Chondrocyte (in vitro differentiated cells): Measurements from ENCODE around the gene ARMH1. TPM values are rescaled to one million over a fixed set of nuclear protein-coding genes. Genes with fewer than 3 reads are reported as not detected.

Source experiments
- DNase-seq: peaks from one replicate; pipeline ENCODE4 v3.0.0; 2021; ENCODE audit warnings: mixed read lengths, low spot score
- H3K27ac Mint-ChIP-seq: one replicate; pipeline ENCODE4 v1.8.0; 2021; ENCODE audit warnings: mild to moderate bottlenecking, moderate library complexity, mixed read lengths; ENCODE audit not compliant: unreplicated experiment
- H3K27me3 Mint-ChIP-seq: 2 replicates; pipeline ENCODE4 v1.8.0; 2021; ENCODE audit warnings: low read depth, mixed read lengths
- H3K36me3 Mint-ChIP-seq: 2 replicates; pipeline ENCODE4 v1.8.0; 2021; ENCODE audit warnings: low read depth, mixed read lengths
- H3K4me1 Mint-ChIP-seq: 2 replicates; pipeline ENCODE4 v1.8.0; 2021; ENCODE audit warnings: low read depth, mild to moderate bottlenecking, mixed read lengths
- H3K4me3 Mint-ChIP-seq: one replicate; pipeline ENCODE4 v1.8.0; 2021; ENCODE audit warnings: mild to moderate bottlenecking, moderate library complexity, mixed read lengths; ENCODE audit not compliant: unreplicated experiment
- H3K9me3 Mint-ChIP-seq: 2 replicates; pipeline ENCODE4 v1.8.0; 2021; ENCODE audit warnings: low read depth, mixed read lengths
- CTCF ChIP-seq: fragments of 200-600 bp; sonication (generic); IDR thresholded peaks from 2 replicates; pipeline ENCODE4 v1.5.0; 2021; ENCODE audit warnings: antibody characterized with exemption, mild to moderate bottlenecking, moderate library complexity
- total RNA-seq: library from RNA; stranded (reverse); gene quantifications from 3 replicates; pipeline ENCODE4 v1.2.1, GENCODE V29; 2021

ARMH1 gene
- total RNA-seq, 1 donor from 2014 or later = 1.3 TPM

GRCh38 chr1:44636688-44637598 is 37.6 kb upstream of the ARMH1 start:
- peaks cover 29% of the 10 kb centered on the region for H3K4me1 Mint-ChIP-seq
- H3K36me3 Mint-ChIP-seq = peaks cover 30% of the 10 kb centered on the region
- no peaks in the 10 kb centered on the region for H3K27me3 Mint-ChIP-seq
- no peak overlapping the region for H3K4me3 Mint-ChIP-seq
- no peak for DNase-seq
- TF ChIP-seq CTCF = no peak
- no peak overlapping the region for H3K27ac Mint-ChIP-seq
- no peaks in the 10 kb centered on the region for H3K9me3 Mint-ChIP-seq

- Mint-ChIP-seq H3K27me3 (no peaks in the 10 kb centered on the region), H3K27ac (no peak overlapping the region), H3K9me3 (no peaks in the 10 kb centered on the region), H3K4me1 (peaks cover 34% of the 10 kb centered on the region), H3K4me3 (no peak overlapping the region), H3K36me3 (peaks cover 34% of the 10 kb centered on the region)
- DNase-seq = no peak
- TF ChIP-seq CTCF = no peak
These were observed 36.7 kb upstream of the ARMH1 start for GRCh38 chr1:44637702-44638411.

- Mint-ChIP-seq H3K4me1 (peaks cover 30% of the 10 kb centered on the region), H3K4me3 (no peak overlapping the region), H3K36me3 (peaks cover 37% of the 10 kb centered on the region), H3K27ac (no peak overlapping the region), H3K27me3 (no peaks in the 10 kb centered on the region), H3K9me3 (no peaks in the 10 kb centered on the region)
- DNase-seq = no peak
- TF ChIP-seq CTCF = no peak
These were observed 34.2 kb upstream of the ARMH1 start for GRCh38 chr1:44640200-44640853.

- Mint-ChIP-seq H3K4me3 (no peak overlapping the region), H3K9me3 (no peaks in the 10 kb centered on the region), H3K36me3 (peaks cover 29% of the 10 kb centered on the region), H3K27me3 (no peaks in the 10 kb centered on the region), H3K27ac (no peak overlapping the region), H3K4me1 (peaks cover 30% of the 10 kb centered on the region)
- TF ChIP-seq CTCF = no peak
- DNase-seq = no peak
These were observed 33.1 kb upstream of the ARMH1 start for GRCh38 chr1:44641126-44642102.
